Colonic mucosa (tissue), 4 donors: ENCODE measurements around the gene ATP5F1A. TPM values are rescaled to one million over a fixed set of nuclear protein-coding genes. Genes with fewer than 3 reads are reported as not detected.

Experiments used
- DNase-seq: peaks from one replicate; pipeline ENCODE4 v3.0.0-alpha.2; 2020
- H3K27ac ChIP-seq: fragments of 200-600 bp; one replicate; pipeline ENCODE4 v1.8.0; 2021
- H3K27me3 ChIP-seq: fragments of 200-600 bp; one replicate; pipeline ENCODE4 v1.8.0; 2021
- H3K36me3 ChIP-seq: fragments of 200-600 bp; one replicate; pipeline ENCODE4 v1.8.0; 2021
- H3K4me1 ChIP-seq: fragments of 200-600 bp; one replicate; pipeline ENCODE4 v1.8.0; 2021; ENCODE audit warnings: mild to moderate bottlenecking
- H3K4me3 ChIP-seq: fragments of 200-600 bp; one replicate; pipeline ENCODE4 v1.8.0; 2021
- H3K9ac ChIP-seq, 2 donors: one replicate each; pipeline ENCODE4 v1.7.0; 2013; ENCODE audit warnings: control low read depth in 2 of 2, low read depth in 2 of 2, low read length in 2 of 2
- H3K9me3 ChIP-seq: fragments of 200-600 bp; one replicate; pipeline ENCODE4 v1.8.0; 2021
- CTCF ChIP-seq: fragments of 200-600 bp; IDR thresholded peaks from one replicate; pipeline ENCODE4 v1.8.0; 2022; ENCODE audit warnings: antibody characterized with exemption, mild to moderate bottlenecking
- intact Hi-C: fragments of 100-400 bp; cut with DNase I; formaldehyde crosslinking; loops from one replicate; pipeline ENCODE4 v1.14.1; 2022
- total RNA-seq, 2 donors: library from RNA; stranded (reverse); fragmentation: NEBNext Ultra II Directional in 1 of 2; extraction: Animal tissue kit (Norgen Biotek cat#: 25700) in 1 of 2; gene quantifications; one replicate each; pipeline ENCODE4 v1.2.1, GENCODE V29; 2021
- donor health status: healthy.
- donor health status: DM: no; HTN: no; CAD: no.
- donor health status: DM: no; HTN: no; CAD: no.

The ATP5F1A gene
- total RNA-seq, 2 donors from 2014 or later: 792 to 799 TPM

DNA sequence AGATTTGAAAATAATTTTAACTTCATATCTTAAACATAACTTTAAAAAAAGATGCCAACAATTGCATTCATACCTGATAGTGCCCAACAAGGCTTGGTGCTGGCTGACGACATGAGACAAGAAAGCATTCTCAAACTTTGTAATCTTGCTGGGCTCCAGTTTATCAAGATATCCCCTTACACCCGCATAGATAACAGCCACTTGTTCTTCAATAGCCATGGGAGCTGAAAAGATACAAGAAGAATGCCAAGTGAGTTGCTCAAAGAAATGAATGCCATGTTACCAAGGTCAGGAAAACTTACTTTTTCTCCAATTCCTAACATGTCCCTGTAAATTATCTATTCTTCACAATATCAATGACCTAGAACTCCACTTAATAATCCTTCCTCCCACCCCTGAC is 13.7 kb downstream of the ATP5F1A start:
- intact Hi-C loops: no loop called here
- H3K27ac ChIP-seq: no peak overlapping the region
- H3K36me3 ChIP-seq: peaks cover 19% of the 10 kb centered on the region
- no peak for TF ChIP-seq CTCF
- H3K27me3 ChIP-seq: no peaks in the 10 kb centered on the region
- DNase-seq: no peak
- H3K9ac ChIP-seq: no peak overlapping the region
- H3K4me3 ChIP-seq: no peak overlapping the region
- no peaks in the 10 kb centered on the region for H3K4me1 ChIP-seq
- H3K9me3 ChIP-seq: no peaks in the 10 kb centered on the region

- Histone ChIP-seq H3K36me3 (peaks cover 16% of the 10 kb centered on the region), H3K27me3 (no peaks in the 10 kb centered on the region), H3K27ac (no peak overlapping the region), H3K4me3 (no peak overlapping the region), H3K9me3 (no peaks in the 10 kb centered on the region), H3K4me1 (no peaks in the 10 kb centered on the region), H3K9ac (no peak overlapping the region)
- DNase-seq: no peak
- no peak for TF ChIP-seq CTCF
- intact Hi-C loops: no loop called here
Observed at GRCh38 chr18:46080156-46080555, 17.9 kb downstream of the ATP5F1A start.

DNA sequence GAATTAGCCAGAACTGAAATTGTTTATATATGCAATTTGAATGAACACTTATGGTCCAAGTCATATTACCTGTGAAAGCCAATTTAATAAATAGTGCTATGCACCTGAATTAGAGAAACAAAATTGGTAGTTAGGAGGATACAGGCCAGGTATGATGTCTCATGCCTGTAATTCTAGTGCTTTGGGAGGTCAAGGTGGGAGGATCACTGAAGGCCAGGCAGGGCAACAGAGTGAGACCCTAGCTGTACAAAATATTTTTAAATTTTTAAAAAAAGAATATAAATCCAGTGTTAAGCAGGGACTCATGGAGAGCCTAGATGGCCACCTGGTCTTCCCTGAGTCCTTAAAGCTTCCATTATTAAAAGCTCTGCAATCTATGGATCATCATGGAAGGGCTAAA is 18.8 kb downstream of the ATP5F1A start:
- Histone ChIP-seq H3K9ac (no peak overlapping the region), H3K4me3 (no peak overlapping the region), H3K9me3 (no peaks in the 10 kb centered on the region), H3K27ac (no peak overlapping the region), H3K36me3 (peaks cover 10% of the 10 kb centered on the region), H3K27me3 (no peaks in the 10 kb centered on the region), H3K4me1 (no peaks in the 10 kb centered on the region)
- no peak for DNase-seq
- intact Hi-C loops: loop anchor here (10.0 kb wide), 2 partner anchors 165 to 415 kb away; no protein-coding TSS in a partner anchor
- TF ChIP-seq CTCF: no peak

GRCh38 chr18:46073474-46074331 is 24.4 kb downstream of the ATP5F1A start:
- Histone ChIP-seq H3K36me3 (no peaks in the 10 kb centered on the region), H3K27me3 (no peaks in the 10 kb centered on the region), H3K9me3 (no peaks in the 10 kb centered on the region), H3K9ac (no peak overlapping the region), H3K27ac (no peak overlapping the region), H3K4me3 (no peak overlapping the region), H3K4me1 (peaks cover 6% of the 10 kb centered on the region)
- peak; percentile 70 for DNase-seq
- peak; percentile 43 for TF ChIP-seq CTCF
- intact Hi-C loops: loop anchor here (5.0 to 10.0 kb wide), 3 partner anchors 106 to 409 kb away; partner anchors contain the start of gene EPG5

- Histone ChIP-seq H3K9me3 (no peaks in the 10 kb centered on the region), H3K36me3 (no peaks in the 10 kb centered on the region), H3K9ac (no peak overlapping the region), H3K4me1 (peaks cover 6% of the 10 kb centered on the region), H3K27me3 (no peaks in the 10 kb centered on the region), H3K4me3 (no peak overlapping the region), H3K27ac (no peak overlapping the region)
- no peak for DNase-seq
- intact Hi-C loops: loop anchor here (5.0 to 10.0 kb wide), 3 partner anchors 106 to 408 kb away; partner anchors contain the start of gene EPG5
- TF ChIP-seq CTCF: no peak
Observed at GRCh38 chr18:46072959-46073358, 25.1 kb downstream of the ATP5F1A start.
